Measurements from ENCODE around the gene SPRYD3. TPM values are rescaled to one million over a fixed set of nuclear protein-coding genes. Genes with fewer than 3 reads are reported as not detected.

Gene SPRYD3
- total RNA-seq, 1 donor from 2014 or later, result 5.4 TPM

DNA sequence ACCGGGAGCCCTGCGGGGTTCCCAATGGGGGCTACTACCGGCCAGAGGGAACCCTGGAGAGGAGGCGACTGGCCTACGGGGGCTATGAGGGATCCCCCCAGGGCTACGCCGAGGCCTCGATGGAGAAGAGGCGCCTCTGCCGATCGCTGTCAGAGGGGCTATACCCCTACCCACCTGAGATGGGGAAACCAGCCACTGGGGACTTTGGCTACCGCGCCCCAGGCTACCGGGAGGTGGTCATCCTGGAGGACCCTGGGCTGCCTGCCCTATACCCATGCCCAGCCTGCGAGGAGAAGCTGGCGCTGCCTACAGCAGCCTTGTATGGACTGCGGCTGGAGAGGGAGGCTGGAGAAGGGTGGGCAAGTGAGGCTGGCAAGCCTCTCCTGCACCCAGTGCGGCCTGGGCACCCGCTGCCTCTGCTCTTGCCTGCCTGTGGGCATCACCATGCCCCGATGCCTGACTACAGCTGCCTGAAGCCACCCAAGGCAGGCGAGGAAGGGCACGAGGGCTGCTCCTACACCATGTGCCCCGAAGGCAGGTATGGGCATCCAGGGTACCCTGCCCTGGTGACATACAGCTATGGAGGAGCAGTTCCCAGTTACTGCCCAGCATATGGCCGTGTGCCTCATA is 19.6 kb downstream of the SPRYD3 start:
- Histone ChIP-seq H3K4me3 (no peak overlapping the region), H3K79me2 (ENCODE audit: low read depth) (no peaks in the 10 kb centered on the region), H3K27me3 (peaks cover 11% of the 10 kb centered on the region), H3K4me1 (no peaks in the 10 kb centered on the region), H3K36me3 (no peaks in the 10 kb centered on the region), H3K27ac (no peak overlapping the region), H3K9me3 (ENCODE audit: low read depth) (no peaks in the 10 kb centered on the region), H3K4me2 (no peak overlapping the region), H3K9ac (no peak overlapping the region), H3F3A (ENCODE audit: low read depth) (no peaks in the 10 kb centered on the region), H4K20me1 (ENCODE audit: low read depth) (no peaks in the 10 kb centered on the region), H2AFZ (replicated peaks) (no peak overlapping the region)
- Mint-ChIP-seq H3K27ac (no peak overlapping the region), H3K4me3 (no peak overlapping the region), H3K4me1 (peaks cover 7% of the 10 kb centered on the region), H3K9me3 (no peaks in the 10 kb centered on the region), H3K36me3 (no peaks in the 10 kb centered on the region), H3K27me3 (ENCODE audit: insufficient read depth, low read depth) (peaks cover 14% of the 10 kb centered on the region)
- TF ChIP-seq EZH2 (IDR thresholded peaks at IDR 0.05), result no peak
- TF ChIP-seq, protein P1, sequence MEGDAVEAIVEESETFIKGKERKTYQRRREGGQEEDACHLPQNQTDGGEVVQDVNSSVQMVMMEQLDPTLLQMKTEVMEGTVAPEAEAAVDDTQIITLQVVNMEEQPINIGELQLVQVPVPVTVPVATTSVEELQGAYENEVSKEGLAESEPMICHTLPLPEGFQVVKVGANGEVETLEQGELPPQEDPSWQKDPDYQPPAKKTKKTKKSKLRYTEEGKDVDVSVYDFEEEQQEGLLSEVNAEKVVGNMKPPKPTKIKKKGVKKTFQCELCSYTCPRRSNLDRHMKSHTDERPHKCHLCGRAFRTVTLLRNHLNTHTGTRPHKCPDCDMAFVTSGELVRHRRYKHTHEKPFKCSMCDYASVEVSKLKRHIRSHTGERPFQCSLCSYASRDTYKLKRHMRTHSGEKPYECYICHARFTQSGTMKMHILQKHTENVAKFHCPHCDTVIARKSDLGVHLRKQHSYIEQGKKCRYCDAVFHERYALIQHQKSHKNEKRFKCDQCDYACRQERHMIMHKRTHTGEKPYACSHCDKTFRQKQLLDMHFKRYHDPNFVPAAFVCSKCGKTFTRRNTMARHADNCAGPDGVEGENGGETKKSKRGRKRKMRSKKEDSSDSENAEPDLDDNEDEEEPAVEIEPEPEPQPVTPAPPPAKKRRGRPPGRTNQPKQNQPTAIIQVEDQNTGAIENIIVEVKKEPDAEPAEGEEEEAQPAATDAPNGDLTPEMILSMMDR (IDR thresholded peaks at IDR 0.05), result no peak
- no peak for TF ChIP-seq EZH2phosphoT487 (IDR thresholded peaks at IDR 0.05)
- DNase-seq (ENCODE audit: low spot score), result no peak

DNA sequence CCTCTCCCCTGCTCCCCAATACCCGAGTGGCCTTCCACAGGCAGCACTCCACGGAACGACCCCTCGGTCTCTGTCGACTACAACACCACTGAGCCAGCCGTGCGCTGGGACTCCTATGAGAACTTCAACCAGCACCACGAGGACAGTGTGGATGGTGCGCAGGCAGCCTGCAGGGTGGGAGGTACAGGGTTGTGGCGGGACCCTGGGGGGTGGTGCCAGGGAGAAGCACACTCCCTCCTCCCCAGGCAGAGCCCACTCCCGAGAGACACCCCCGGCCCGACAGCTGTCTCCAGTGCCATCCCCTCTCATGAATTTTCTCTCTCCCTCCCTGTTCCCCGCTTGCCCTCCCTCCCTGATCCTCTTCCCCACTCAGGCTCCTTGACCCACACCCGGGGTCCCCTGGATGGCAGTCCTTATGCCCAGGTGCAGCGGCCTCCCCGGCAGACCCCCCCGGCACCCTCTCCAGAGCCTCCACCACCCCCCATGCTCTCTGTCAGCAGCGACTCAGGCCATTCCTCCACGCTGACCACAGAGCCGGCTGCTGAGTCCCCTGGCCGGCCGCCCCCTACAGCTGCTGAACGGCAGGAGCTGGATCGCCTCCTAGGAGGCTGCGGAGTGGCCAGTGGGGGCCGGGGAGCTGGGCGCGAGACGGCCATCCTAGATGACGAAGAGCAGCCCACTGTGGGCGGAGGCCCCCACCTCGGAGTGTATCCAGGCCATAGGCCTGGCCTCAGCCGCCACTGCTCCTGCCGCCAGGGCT is 20.3 kb downstream of the SPRYD3 start:
- no peak overlapping the region for H3K4me2 ChIP-seq
- H3K36me3 ChIP-seq, result no peaks in the 10 kb centered on the region
- no peaks in the 10 kb centered on the region for H3K79me2 ChIP-seq (ENCODE audit: low read depth)
- Mint-ChIP-seq H3K27ac (no peak overlapping the region), H3K27me3 (ENCODE audit: insufficient read depth, low read depth) (peaks cover 17% of the 10 kb centered on the region), H3K4me3 (no peak overlapping the region), H3K4me1 (peaks cover 11% of the 10 kb centered on the region), H3K36me3 (no peaks in the 10 kb centered on the region), H3K9me3 (no peaks in the 10 kb centered on the region)
- no peaks in the 10 kb centered on the region for H4K20me1 ChIP-seq (ENCODE audit: low read depth)
- TF ChIP-seq EZH2 (IDR thresholded peaks at IDR 0.05), result no peak
- no peak for TF ChIP-seq EZH2phosphoT487 (IDR thresholded peaks at IDR 0.05)
- TF ChIP-seq, protein P1 (IDR thresholded peaks at IDR 0.05), result no peak
- H3K4me1 ChIP-seq, result no peaks in the 10 kb centered on the region
- no peaks in the 10 kb centered on the region for H3K9me3 ChIP-seq (ENCODE audit: low read depth)
- H3K27ac ChIP-seq, result no peak overlapping the region
- H3K9ac ChIP-seq, result no peak overlapping the region
- H3K27me3 ChIP-seq, result peaks cover 11% of the 10 kb centered on the region
- H3F3A ChIP-seq (ENCODE audit: low read depth), result no peaks in the 10 kb centered on the region
- DNase-seq (ENCODE audit: low spot score), result no peak
- H2AFZ ChIP-seq (replicated peaks), result no peak overlapping the region
- no peak overlapping the region for H3K4me3 ChIP-seq

DNA sequence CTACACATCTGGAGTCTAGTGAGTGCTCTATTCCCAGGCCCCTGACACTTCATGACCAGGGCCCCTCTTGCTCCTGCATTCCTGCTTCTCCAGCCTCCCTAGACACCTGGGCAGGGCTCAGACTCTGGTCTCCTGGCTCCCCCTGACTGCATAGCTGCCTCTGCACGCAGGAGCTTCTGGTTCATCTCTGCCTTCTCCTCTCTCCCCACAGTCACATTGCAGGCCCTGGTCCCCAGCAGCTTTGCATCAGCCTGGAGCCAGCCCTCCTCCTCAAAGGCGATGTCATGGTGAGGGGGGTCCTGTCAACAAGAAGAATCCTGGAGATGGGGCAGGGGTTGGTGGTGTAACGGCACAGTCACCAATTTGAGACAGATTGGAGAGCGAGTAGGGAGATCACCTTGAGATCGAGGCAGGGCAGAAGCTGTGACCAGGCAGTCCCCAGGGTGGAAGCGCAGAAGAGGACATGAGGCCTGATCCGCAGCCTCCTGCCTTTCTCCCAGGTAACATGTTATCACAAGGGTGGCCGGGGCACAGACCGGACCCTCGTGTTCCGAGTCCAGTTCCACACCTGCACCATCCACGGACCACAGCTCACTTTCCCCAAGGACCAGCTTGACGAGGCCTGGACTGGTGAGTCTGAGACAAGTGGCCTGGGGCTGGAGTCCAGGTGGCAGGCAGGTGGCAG is 21.2 kb downstream of the SPRYD3 start:
- no peaks in the 10 kb centered on the region for H3K4me1 ChIP-seq
- H3K36me3 Mint-ChIP-seq, result no peaks in the 10 kb centered on the region
- no peaks in the 10 kb centered on the region for H3K36me3 ChIP-seq
- no peak overlapping the region for H3K9ac ChIP-seq
- H3K27me3 Mint-ChIP-seq (ENCODE audit: insufficient read depth, low read depth), result peaks cover 17% of the 10 kb centered on the region
- no peak overlapping the region for H3K4me3 Mint-ChIP-seq
- no peak for DNase-seq (ENCODE audit: low spot score)
- H4K20me1 ChIP-seq (ENCODE audit: low read depth), result peaks cover 8% of the 10 kb centered on the region
- no peaks in the 10 kb centered on the region for H3F3A ChIP-seq (ENCODE audit: low read depth)
- H3K27ac Mint-ChIP-seq, result peak overlapping the region; percentile 78
- H3K9me3 Mint-ChIP-seq, result no peaks in the 10 kb centered on the region
- no peak overlapping the region for H3K4me3 ChIP-seq
- peaks cover 11% of the 10 kb centered on the region for H3K27me3 ChIP-seq
- H2AFZ ChIP-seq (replicated peaks), result no peak overlapping the region
- H3K79me2 ChIP-seq (ENCODE audit: low read depth), result no peaks in the 10 kb centered on the region
- no peak overlapping the region for H3K4me2 ChIP-seq
- no peak for TF ChIP-seq EZH2phosphoT487 (IDR thresholded peaks at IDR 0.05)
- H3K27ac ChIP-seq, result no peak overlapping the region
- H3K9me3 ChIP-seq (ENCODE audit: low read depth), result no peaks in the 10 kb centered on the region
- H3K4me1 Mint-ChIP-seq, result peaks cover 15% of the 10 kb centered on the region
